HEK293T (cell line): Measurements from ENCODE around the gene COL27A1.

Source experiments
- CTCF ChIA-PET: fragments of 350-600 bp; formaldehyde crosslinking; extraction: SDS; loops from one replicate; lab custom pipeline; 2021; ENCODE audit warnings: antibody characterized with exemption, inconsistent platforms; lab: Yijun Ruan, JAX
- POLR2A ChIA-PET: fragments of 350-600 bp; formaldehyde crosslinking; extraction: SDS; loops from one replicate; lab custom pipeline; 2020; ENCODE audit warnings: antibody characterized with exemption, inconsistent platforms; lab: Yijun Ruan, JAX
- DNase-seq: peaks from one replicate; pipeline ENCODE4 v3.0.0; 2012; ENCODE audit warnings: mixed read lengths; ENCODE audit errors: extremely low spot score
- ARNT ChIP-seq: fragments of 450-650 bp; IDR thresholded peaks from 2 replicates; pipeline ENCODE4 v1.6.1; 2017; ENCODE audit warnings: mild to moderate bottlenecking
- BHLHE40 ChIP-seq: fragments of 450-650 bp; IDR thresholded peaks from 2 replicates; pipeline ENCODE4 v1.6.1; 2016; ENCODE audit warnings: mild to moderate bottlenecking, moderate library complexity, borderline replicate concordance
- CTBP1 ChIP-seq: fragments of 450-650 bp; IDR thresholded peaks from 2 replicates; pipeline ENCODE4 v1.6.1; 2016; ENCODE audit warnings: borderline replicate concordance
- ELF4 ChIP-seq: fragments of 450-650 bp; IDR thresholded peaks from 2 replicates; pipeline ENCODE4 v1.6.1; 2017; ENCODE audit warnings: antibody characterized with exemption
- FOXA1 ChIP-seq: fragments of 450-650 bp; IDR thresholded peaks from 2 replicates; pipeline ENCODE4 v1.6.1; 2016; ENCODE audit warnings: mild to moderate bottlenecking
- FOXK2 ChIP-seq: fragments of 450-650 bp; IDR thresholded peaks from 2 replicates; pipeline ENCODE4 v1.6.1; 2016; ENCODE audit warnings: mild to moderate bottlenecking
- FOXM1 ChIP-seq: fragments of 450-650 bp; IDR thresholded peaks from 2 replicates; pipeline ENCODE4 v1.6.1; 2017; ENCODE audit warnings: mild to moderate bottlenecking, borderline replicate concordance
- HDGF ChIP-seq: fragments of 450-650 bp; IDR thresholded peaks from 2 replicates; pipeline ENCODE4 v1.6.1; 2017; ENCODE audit warnings: antibody characterized with exemption, borderline replicate concordance
- L3MBTL2 ChIP-seq: fragments of 450-650 bp; conservative IDR thresholded peaks from 2 replicates; pipeline ENCODE4 v1.6.1; 2016; ENCODE audit warnings: mild to moderate bottlenecking
- LEF1 ChIP-seq: fragments of 450-650 bp; IDR thresholded peaks from 2 replicates; pipeline ENCODE4 v1.6.1; 2017; ENCODE audit warnings: mild to moderate bottlenecking, borderline replicate concordance
- NFRKB ChIP-seq: fragments of 450-650 bp; IDR thresholded peaks from 2 replicates; pipeline ENCODE4 v1.6.1; 2016; ENCODE audit warnings: mild to moderate bottlenecking, moderate library complexity
- PKNOX1 ChIP-seq: fragments of 450-650 bp; IDR thresholded peaks from 2 replicates; pipeline ENCODE4 v1.6.1; 2016
- SP1 ChIP-seq: fragments of 450-650 bp; IDR thresholded peaks from 2 replicates; pipeline ENCODE4 v1.6.1; 2017
- SUZ12 ChIP-seq: fragments of 450-650 bp; IDR thresholded peaks from 2 replicates; pipeline ENCODE4 v1.6.1; 2016; ENCODE audit warnings: mild to moderate bottlenecking
- TARDBP ChIP-seq: fragments of 450-650 bp; IDR thresholded peaks from 2 replicates; pipeline ENCODE4 v1.6.1; 2016
- ZNF384 ChIP-seq: fragments of 450-650 bp; IDR thresholded peaks from 2 replicates; pipeline ENCODE4 v1.6.1; 2016

Gene COL27A1

GRCh38 chr9:114259798-114260523, 104.6 kb downstream of the COL27A1 start:
- TF ChIP-seq SP1: no peak
- no peak for TF ChIP-seq ZNF384
- TF ChIP-seq FOXA1: no peak
- no peak for TF ChIP-seq NFRKB
- TF ChIP-seq HDGF: no peak
- DNase-seq: no peak
- ChIA-PET POLR2A (no interaction called here), CTCF (interaction anchor here (0.7 kb wide), 1 partner anchor 152 kb away, joined by 3 read pairs; no protein-coding TSS in a partner anchor)

- ChIA-PET POLR2A (no interaction called here), CTCF (interaction anchor here (0.6 to 1.0 kb wide), 3 partner anchors 144 to 178 kb away, joined by 3 read pairs; no protein-coding TSS in a partner anchor)
- DNase-seq: no peak
- TF ChIP-seq PKNOX1: no peak
- no peak for TF ChIP-seq FOXM1
- no peak for TF ChIP-seq CTBP1
- TF ChIP-seq HDGF: no peak
- no peak for TF ChIP-seq L3MBTL2
- no peak for TF ChIP-seq SUZ12
- TF ChIP-seq ELF4: no peak
- TF ChIP-seq LEF1: no peak
Measured at GRCh38 chr9:114261026-114261425, 105.7 kb downstream of the COL27A1 start.

- ChIA-PET POLR2A (no interaction called here), CTCF (interaction anchor here (1.1 kb wide), 1 partner anchor 29 kb away, joined by 3 read pairs; no protein-coding TSS in a partner anchor)
- no peak for TF ChIP-seq TARDBP
- no peak for TF ChIP-seq ARNT
- no peak for TF ChIP-seq NFRKB
- TF ChIP-seq L3MBTL2: no peak
- no peak for TF ChIP-seq FOXK2
- TF ChIP-seq SUZ12: no peak
- no peak for TF ChIP-seq HDGF
- TF ChIP-seq PKNOX1: no peak
- no peak for TF ChIP-seq CTBP1
- TF ChIP-seq FOXM1: no peak
- no peak for TF ChIP-seq ZNF384
- no peak for TF ChIP-seq SP1
- no peak for TF ChIP-seq BHLHE40
- TF ChIP-seq FOXA1: no peak
- TF ChIP-seq LEF1: no peak
- TF ChIP-seq ELF4: no peak
- no peak for DNase-seq
Measured at GRCh38 chr9:114261987-114262386, 106.7 kb downstream of the COL27A1 start.

GRCh38 chr9:114263853-114264510, 108.6 kb downstream of the COL27A1 start:
- DNase-seq: no peak
- ChIA-PET POLR2A (no interaction called here), CTCF (interaction anchor here (0.6 to 1.5 kb wide), 4 partner anchors 15 to 155 kb away, joined by 3 to 6 read pairs (median 4); partner anchors contain the start of gene COL27A1)
- no peak for TF ChIP-seq TARDBP
- TF ChIP-seq FOXM1: no peak
- TF ChIP-seq ELF4: no peak
- no peak for TF ChIP-seq ZNF384
- no peak for TF ChIP-seq L3MBTL2
- no peak for TF ChIP-seq ARNT
- no peak for TF ChIP-seq SUZ12
- no peak for TF ChIP-seq FOXA1

GRCh38 chr9:114264806-114265550, 109.6 kb downstream of the COL27A1 start:
- ChIA-PET CTCF (interaction anchor here (0.6 to 1.5 kb wide), 3 partner anchors 14 to 156 kb away, joined by 3 to 6 read pairs (median 5); partner anchors contain the start of gene COL27A1), POLR2A (no interaction called here)
- DNase-seq: no peak
- TF ChIP-seq FOXK2 (no peak), LEF1 (no peak), ZNF384 (no peak), L3MBTL2 (no peak), SUZ12 (no peak), CTBP1 (no peak), HDGF (no peak), ARNT (no peak), TARDBP (no peak), FOXM1 (no peak), FOXA1 (no peak), NFRKB (no peak), BHLHE40 (no peak), ELF4 (no peak), PKNOX1 (no peak), SP1 (no peak)
